ENCODE data around the gene CHAF1B. TPM values are rescaled to one million over a fixed set of nuclear protein-coding genes. Genes with fewer than 3 reads are reported as not detected.

CHAF1B gene
- total and polyA plus RNA-seq, 9 of the 15 experiments (the other 6 are each of a cell fraction or from before 2014, with no cell fraction given) = 7.5 to 36.8 (median 21.0) TPM

GRCh38 chr21:36429947-36430546 is 44.9 kb downstream of the CHAF1B start (continued):
- TF ChIP-seq ZNF77 (CRISPR knock-in tag; IDR thresholded peaks at IDR 0.05) (no peak), ZFP1 (CRISPR knock-in tag; IDR thresholded peaks at IDR 0.05) (no peak), ZNF449 (CRISPR knock-in tag; IDR thresholded peaks at IDR 0.05) (no peak), ETV6 (IDR thresholded peaks at IDR 0.05; ENCODE audit: borderline replicate concordance in 1 of 2, low read depth in 2 of 2, low read length in 1 of 2) (peak in 1 of 2 experiments; percentile 81; a peak in 2 of 4 replicates), ETV6 (CRISPR knock-in tag; IDR thresholded peaks at IDR 0.05; ENCODE audit: borderline replicate concordance) (no peak), MED1 (CRISPR knock-in tag; IDR thresholded peaks at IDR 0.05; ENCODE audit: borderline replicate concordance) (no peak), MCM2 (IDR thresholded peaks at IDR 0.05; ENCODE audit: low read depth) (no peak), ZBTB12 (CRISPR knock-in tag; IDR thresholded peaks at IDR 0.05) (peak; percentile 50; the same call in 1 of the 2 replicates), YY1 (IDR thresholded peaks at IDR 0.05; ENCODE audit: borderline replicate concordance in 1 of 3, control insufficient read depth in 1 of 3, extremely low read depth in 1 of 3, insufficient read depth in 3 of 3, insufficient read length in 1 of 3, insufficient replicate concordance in 2 of 3, low read depth in 1 of 3, low read length in 2 of 3) (peak in 1 of 3 experiments; percentile 38), VEZF1 (CRISPR knock-in tag; IDR thresholded peaks at IDR 0.05) (peak; percentile 75), E2F4 (CRISPR knock-in tag; IDR thresholded peaks at IDR 0.05; ENCODE audit: low read depth) (no peak), DNMT1 (IDR thresholded peaks at IDR 0.05) (no peak), CTCFL (IDR thresholded peaks at IDR 0.05; ENCODE audit: borderline replicate concordance, insufficient read depth, low read depth, low read length, poor library complexity, severe bottlenecking) (peak; percentile 24), ZMIZ1 (IDR thresholded peaks at IDR 0.05; ENCODE audit: low read depth in 2 of 2, low read length in 2 of 2) (peak in 1 of 2 experiments; percentile 97; a peak in 2 of 4 replicates)
